HG03060 (cell line): ENCODE results near the gene ACBD4.
"Not testable (repeated sequence)": the region's sequence is repeated elsewhere in the genome, so short reads cannot be mapped to it uniquely, and the experiment has no call there.

Experiments used
- ATAC-seq: cut with Tn5 transposase; IDR thresholded peaks from one replicate; pipeline ENCODE4 v1.9.1; 2021; ENCODE audit warnings: low read depth, moderate number of reproducible peaks; ENCODE audit not compliant: unreplicated experiment

The ACBD4 gene

DNA sequence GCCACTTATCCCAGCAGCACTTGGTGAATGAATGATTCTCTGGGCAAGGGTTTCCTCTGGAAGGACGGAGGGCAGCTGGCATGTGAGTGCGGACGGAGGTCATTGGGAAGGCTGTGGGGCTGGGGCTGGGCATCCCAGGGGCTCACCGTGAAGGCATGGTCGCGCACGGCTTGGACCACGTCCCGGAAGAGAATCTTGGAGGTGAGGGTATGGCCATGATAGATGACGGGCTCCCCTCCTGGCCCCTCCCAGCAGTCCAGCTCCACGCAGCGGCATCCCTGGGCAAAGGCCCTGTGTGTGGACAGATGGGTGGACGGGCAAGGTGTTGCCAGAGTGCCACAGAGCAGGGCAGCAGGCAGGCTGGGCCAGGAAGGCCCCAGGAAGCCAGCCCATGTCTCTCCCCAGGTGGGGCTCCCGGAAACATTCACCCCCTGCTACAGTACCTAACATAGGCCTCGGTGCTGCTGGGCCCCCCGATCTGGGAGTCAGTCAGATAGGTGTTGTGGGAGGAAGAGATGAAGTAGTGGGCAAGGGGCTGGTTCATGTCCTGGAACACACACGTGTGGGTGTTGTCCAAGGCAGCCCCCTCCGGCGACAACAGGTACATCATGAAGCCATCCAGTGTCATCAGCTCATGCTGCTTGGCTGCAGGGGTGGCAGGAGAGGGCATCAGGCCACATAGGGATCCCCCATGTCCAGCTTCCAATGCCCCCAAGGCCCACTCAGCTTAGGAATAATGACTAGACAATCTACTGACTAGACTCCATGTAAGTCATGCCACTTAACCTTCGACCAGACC, 17.4 kb upstream of the ACBD4 start:
- ATAC-seq, result no peak

GRCh38 chr17:45118691-45119090, 16.8 kb upstream of the ACBD4 start:
- ATAC-seq, result no peak

DNA sequence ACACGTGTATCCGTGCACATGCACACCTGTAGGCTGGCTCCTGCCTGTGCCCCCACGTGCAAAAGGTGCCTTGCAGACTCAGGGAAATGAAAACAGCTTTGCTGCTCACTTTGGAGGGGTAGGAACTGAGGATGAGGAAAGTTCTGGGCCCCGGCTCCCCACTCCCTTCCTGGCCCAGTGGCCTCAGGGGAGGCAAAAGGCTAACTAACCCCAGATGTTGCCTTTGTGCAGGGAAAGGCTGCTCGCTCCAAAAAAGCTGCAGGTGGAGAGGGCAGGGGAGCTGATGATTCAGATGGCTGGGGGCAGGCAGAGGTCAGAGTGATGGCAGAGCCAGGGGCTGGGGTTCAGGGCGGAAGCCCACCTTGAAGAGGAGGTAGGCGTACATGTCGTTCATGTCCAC, 15.5 kb upstream of the ACBD4 start:
- ATAC-seq, result no peak

DNA sequence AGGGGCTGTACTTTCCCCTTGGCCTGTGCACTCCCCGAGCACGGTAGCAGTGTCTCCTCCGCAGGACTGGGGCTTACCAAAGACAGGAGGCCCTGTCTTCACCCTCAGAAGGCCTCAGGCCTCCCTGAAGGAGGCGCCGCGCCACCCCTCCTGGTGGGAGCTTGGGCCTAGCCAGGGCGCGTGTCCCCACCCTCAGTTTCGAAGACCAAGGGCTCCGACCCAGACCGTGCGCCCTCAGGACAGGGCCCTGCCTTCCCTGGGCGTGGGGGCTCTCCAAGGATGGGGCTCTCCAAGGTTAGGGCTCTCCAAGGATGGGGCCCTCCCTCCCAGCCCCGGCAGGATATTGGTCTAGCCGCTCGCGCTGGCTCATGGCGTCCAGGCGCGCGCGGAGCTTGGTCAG, 14.9 kb upstream of the ACBD4 start:
- no peak for ATAC-seq

GRCh38 chr17:45121055-45121454, 14.4 kb upstream of the ACBD4 start:
- ATAC-seq, result no peak

GRCh38 chr17:45123076-45123770, 12.3 kb upstream of the ACBD4 start:
- no peak for ATAC-seq

DNA sequence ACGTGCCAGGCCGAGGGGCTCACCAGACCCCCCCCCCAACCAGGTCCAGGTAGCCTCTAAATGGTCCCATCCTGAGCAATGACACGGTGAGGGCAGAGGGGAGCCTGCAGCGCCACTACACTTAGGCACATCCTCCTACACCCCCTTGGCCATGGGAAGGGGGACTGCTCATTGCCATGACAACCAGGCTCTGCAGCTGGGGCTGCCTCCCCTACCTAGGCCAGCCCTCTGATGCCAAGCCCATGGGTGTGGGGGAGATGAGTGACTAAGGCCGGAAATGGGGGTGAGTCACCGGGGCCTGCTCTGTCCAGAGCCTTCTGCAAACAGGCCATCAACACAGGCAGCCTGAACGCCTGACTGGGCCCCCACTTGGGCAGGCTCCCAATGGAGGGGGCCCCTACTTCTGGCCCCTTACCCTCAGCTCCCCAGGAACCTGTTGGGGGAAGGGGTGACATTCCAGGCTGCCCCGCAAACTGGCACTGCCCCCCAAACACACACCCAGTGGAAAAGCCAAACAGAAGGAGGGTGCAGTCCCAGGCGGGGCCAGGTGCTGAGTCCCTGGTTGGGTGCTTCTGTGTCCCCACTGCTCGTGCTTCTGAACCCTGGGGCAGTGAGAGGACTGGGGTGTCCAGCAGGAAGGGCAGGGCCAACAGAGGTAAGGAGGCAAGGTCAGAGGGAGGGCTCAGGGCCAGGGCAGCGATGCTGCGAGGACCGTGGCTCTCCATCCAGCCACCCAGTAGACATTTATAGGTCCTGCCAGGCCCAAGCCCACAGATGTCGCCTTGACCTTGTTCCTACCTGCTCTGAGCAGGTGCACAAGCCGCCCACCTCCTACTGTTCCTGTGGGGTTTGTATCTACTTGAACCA, 11.3 kb upstream of the ACBD4 start:
- peak; percentile 42 for ATAC-seq

DNA sequence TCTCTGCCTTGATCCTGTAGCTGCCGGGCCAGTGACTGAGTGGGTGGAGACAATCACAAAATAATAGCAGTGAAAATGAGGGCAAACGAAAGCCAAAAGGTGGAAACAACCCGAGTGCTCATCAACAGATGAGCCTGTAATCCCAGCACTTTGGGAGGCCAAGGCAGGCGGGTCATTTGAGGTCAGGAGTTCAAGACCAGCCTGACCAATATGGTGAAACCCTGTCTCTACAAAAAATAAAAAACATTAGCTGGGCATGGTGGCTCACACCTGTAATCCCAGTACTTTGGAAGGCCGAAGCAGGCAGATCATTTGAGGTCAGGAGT, 10.7 kb upstream of the ACBD4 start:
- ATAC-seq, result not testable (repeated sequence)

DNA sequence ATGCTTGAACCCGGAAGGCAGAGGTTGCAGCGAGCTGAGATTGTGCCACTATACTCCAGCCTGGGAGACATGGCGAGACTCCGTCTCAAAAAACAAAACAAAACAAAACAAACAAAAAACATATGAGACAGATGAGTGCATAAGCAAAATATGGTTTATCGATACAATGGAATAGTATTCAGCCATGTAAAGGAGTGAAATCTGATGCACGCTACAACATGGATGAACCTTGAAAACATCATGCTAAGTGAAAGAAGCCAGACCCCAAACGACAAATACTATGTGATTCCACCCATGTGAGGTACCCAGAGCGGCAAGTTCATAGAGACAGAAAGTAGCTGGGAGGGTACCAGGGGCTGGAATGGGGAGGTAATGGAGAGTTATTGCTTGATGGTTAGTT, 10.0 kb upstream of the ACBD4 start:
- no peak for ATAC-seq

- ATAC-seq, result no peak
Observed at GRCh38 chr17:45127207-45127547, 8.3 kb upstream of the ACBD4 start.

DNA sequence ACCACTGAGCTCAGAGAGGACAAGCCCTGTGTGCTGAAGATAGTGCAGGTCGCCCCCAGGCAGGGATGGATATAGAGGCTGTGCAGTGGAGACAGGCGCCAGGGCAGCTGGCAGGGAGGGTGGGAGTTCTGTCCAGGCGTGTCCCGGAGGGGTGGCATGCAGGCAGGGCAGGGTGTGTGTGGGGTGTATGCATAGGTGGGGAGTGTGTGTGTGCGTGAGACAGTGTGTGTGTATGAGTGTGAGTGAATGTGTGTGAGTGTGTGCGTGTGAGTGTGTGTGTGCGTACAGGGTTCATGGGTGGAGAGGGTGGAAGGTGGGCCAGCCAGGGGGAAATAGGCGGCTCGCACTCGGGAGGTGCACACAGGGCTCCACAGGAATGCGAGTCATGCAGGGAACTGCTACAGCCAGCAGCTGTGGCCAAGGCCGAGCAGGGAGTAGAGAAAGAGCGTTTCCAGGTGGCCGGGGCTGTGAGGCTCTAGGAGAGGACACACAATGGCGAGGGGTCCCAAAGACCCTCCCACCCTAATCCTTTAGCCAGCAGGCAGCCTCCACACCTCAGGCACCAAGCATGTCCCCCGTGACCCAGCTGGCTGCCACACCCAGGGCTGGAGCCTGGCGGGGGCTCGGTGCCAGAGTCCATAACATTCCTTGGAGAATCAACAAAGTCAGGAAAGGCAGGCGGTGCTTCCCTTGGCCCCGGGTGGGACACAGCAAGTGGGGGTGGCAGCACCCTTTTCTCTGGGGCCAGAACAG, 7.8 kb upstream of the ACBD4 start:
- no peak for ATAC-seq

DNA sequence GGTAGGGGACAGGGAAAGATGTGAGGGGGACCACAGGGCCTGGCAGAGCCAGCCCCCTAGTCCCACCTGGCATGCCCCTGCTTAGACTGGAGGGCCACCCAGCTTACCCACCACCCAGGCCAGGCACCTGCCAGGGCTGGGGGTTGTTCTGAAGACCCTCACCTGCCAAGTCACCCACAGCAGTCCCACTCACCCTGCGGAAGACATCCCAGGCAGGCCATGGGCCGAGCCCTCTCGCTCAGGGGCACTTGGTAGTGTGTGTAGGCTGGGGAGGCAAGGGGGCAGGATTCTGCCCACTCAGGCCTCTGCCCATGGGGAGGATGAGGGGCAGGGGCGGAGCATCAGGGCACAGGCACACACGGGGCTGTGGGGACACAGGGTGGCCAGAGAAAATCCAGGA, 7.2 kb upstream of the ACBD4 start:
- no peak for ATAC-seq

- ATAC-seq, result no peak
Observed at GRCh38 chr17:45128989-45129388, 6.5 kb upstream of the ACBD4 start.

DNA sequence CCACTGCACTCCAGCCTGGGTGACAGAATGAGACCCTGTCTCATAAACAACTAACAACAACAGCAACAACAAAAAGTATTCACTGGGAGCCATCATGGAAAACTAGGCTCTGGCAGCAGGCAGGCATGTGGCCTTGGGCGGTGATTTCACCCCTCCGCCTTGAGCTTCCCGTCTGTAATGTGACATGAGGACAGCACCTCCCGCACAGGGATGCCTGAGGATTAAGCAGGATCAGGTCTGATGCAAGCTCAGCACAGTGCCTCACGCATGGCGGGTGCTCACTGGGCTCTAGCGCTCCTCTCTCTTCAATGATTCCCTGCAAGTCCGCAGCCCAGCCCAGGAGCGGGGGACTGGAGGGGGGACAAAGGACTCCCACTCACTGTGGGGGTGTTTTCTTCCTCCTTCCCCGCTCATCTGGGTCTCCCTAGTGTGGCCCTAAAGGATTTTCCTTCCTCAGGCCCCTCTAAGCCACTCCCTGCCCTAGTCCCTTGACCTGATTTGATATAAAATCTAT, 6.0 kb upstream of the ACBD4 start:
- ATAC-seq, result no peak

- ATAC-seq, result no peak
Observed at GRCh38 chr17:45129940-45130680, 5.4 kb upstream of the ACBD4 start.

DNA sequence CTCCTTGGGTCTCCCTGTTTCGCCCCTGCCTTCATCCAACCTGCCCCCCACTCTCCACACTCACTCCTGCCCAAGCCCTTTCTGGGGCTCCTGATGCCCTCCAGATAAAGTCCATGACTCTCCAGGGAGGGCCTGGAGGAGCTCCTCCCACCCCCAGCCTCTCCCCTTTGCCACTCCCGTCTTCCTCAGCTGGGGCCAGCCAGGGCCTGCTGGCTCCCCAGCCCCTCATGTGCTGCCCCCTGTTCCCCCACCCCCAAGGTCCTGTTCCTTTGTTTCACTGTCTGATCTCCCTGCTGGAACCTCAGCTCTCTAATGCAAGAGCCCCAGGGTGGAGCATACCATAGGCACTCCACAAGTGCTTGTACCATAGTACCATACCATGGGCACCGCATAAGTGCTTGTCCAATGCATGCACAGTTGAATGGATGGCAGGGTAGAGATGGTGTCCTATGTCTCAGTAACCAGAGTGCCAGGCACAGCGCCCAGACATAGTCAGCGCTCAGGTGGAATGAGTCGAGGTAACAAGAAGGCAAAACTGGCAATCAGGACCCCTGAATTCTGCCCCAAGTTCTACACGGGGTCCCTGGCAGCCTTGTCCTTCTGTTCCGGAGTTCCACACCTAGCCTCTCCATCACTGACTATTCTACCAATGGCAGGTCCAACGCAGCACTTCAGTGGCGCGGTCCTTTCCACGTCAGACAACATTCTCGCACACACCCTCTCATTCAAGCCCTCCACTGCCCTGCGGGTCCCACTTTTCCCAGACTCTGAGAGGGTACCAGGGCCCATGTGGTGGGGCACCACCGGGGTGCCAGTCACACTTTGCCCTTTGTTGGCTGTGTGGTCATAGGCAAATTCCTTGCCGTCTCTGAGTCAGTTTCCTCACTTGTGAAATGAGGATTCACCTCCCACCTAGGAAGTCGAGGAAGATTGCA, 4.5 kb upstream of the ACBD4 start:
- ATAC-seq, result no peak

GRCh38 chr17:45131616-45132319, 3.7 kb upstream of the ACBD4 start:
- ATAC-seq, result no peak

GRCh38 chr17:45132320-45132571, 3.2 kb upstream of the ACBD4 start, which contains the start of gene PLCD3:
PLCD3 (minus strand) TSS chr17:45132515; CDS start chr17:45132410, 105 bp downstream.
- no peak for ATAC-seq
